Measurements from ENCODE around the gene NRF1.

- TF ChIP-seq CTCF (IDR thresholded peaks at IDR 0.05), result no peak
- no peak for TF ChIP-seq POLR2A (IDR thresholded peaks at IDR 0.05)
These were observed 42.2 kb upstream of the NRF1 start for GRCh38 chr7:129569326-129569725.

Measured in thyroid gland (tissue), 4 donors.